K562 (cell line): ENCODE results near the gene STX12. TPM values are rescaled to one million over a fixed set of nuclear protein-coding genes. Genes with fewer than 3 reads are reported as not detected.

ENCODE experiments used
- FOS ChIP-seq: IDR thresholded peaks from 3 replicates; pipeline ENCODE4 v1.6.1; 2011; ENCODE audit not compliant: insufficient read length; ENCODE audit errors: extremely low read depth
- SMAD4 ChIP-seq: fragments of 250-450 bp; sonication (Bioruptor Pico); conservative IDR thresholded peaks from 2 replicates; pipeline ENCODE4 v1.8.0; 2021; ENCODE audit warnings: inconsistent platforms, mild to moderate bottlenecking, moderate library complexity
- SMARCB1 ChIP-seq: IDR thresholded peaks from 2 replicates; pipeline ENCODE4 v1.6.1; 2011; ENCODE audit warnings: improper control_type of control experiment, low read depth; ENCODE audit not compliant: insufficient read length
- TFAM ChIP-seq: fragments of 250-450 bp; sonication (Bioruptor Pico); conservative IDR thresholded peaks from 2 replicates; pipeline ENCODE4 v1.5.0; 2021; ENCODE audit warnings: mild to moderate bottlenecking, moderate library complexity
- TOE1 ChIP-seq, 2 experiments: fragments of 450-650 bp in 1 of 2; sonication (generic) in 1 of 2; formaldehyde crosslinking in 1 of 2; IDR thresholded peaks; 2 replicates each; pipeline versions ENCODE4 v1.7.1 to v1.8.0; 2016 to 2022; ENCODE audit warnings: borderline replicate concordance in 2 of 2, mild to moderate bottlenecking in 2 of 2, antibody characterized with exemption in 1 of 2, inconsistent platforms in 1 of 2, low read depth in 1 of 2, missing genetic modification reagents in 1 of 2, moderate library complexity in 1 of 2
- polyA plus RNA-seq, 8 experiments: library from polyadenylated mRNA; depleted of rRNA in 4 of 8; stranded (reverse) in 5 of 8; unstranded in 3 of 8; fragments of >200 nt; fragmentation: Nextera tagmentation in 2 of 8; fragmentation: Illumina TruSeq in 1 of 8; extraction: Ambion mirVana in 2 of 8; extraction: Trizol in 1 of 8; gene quantifications; 2 replicates each; pipeline versions ENCODE4 v1.2.1 to v1.2.3, GENCODE V29; 2011 to 2014; ENCODE audit warnings: inconsistent platforms in 1 of 8, missing spikeins in 1 of 8
- total RNA-seq, 7 experiments: library from RNA; depleted of rRNA in 6 of 7; stranded (reverse); fragments of >200 nt in 6 of 7; fragmentation: Illumina TruSeq in 2 of 7; extraction: Trizol in 2 of 7; gene quantifications; 2 replicates each; pipeline versions ENCODE4 v1.2.1 to v1.2.3, GENCODE V29; 2011 to 2021; ENCODE audit warnings: low replicate concordance in 1 of 7
- TF ChIP-seq, protein P1 (sequence below): sonication (generic); formaldehyde crosslinking; IDR thresholded peaks from 2 replicates; pipeline ENCODE4 v1.9.0; 2022; ENCODE audit warnings: mild to moderate bottlenecking, missing genetic modification reagents
- TF ChIP-seq, protein P2 (sequence below): fragments of 250-450 bp; sonication (Bioruptor Pico); IDR thresholded peaks from 2 replicates; pipeline ENCODE4 v1.8.0; 2022; ENCODE audit warnings: moderate library complexity, mild to moderate bottlenecking, inconsistent platforms
- TF ChIP-seq, protein P3 (sequence below): fragments of 450-650 bp; IDR thresholded peaks from one replicate; pipeline ENCODE4 v1.6.1; 2018; ENCODE audit warnings: mild to moderate bottlenecking, moderate library complexity; ENCODE audit not compliant: partially characterized antibody

Gene STX12
- total and polyA plus RNA-seq, 9 of the 15 experiments (the other 6 are each of a cell fraction or from before 2014, with no cell fraction given) = 16.9 to 31.3 (median 25.7) TPM

- TF ChIP-seq SMAD4 (CRISPR knock-in tag) (peak; percentile 90), FOS (peak; percentile 91), TFAM (CRISPR knock-in tag) (no peak), SMARCB1 (no peak), TOE1 (IDR thresholded peaks at IDR 0.05; ENCODE audit: borderline replicate concordance) (peak; percentile 67; the same call in 1 of the 2 replicates), TOE1 (CRISPR knock-in tag; IDR thresholded peaks at IDR 0.05; ENCODE audit: borderline replicate concordance, low read depth) (no peak)
- TF ChIP-seq, protein P1, sequence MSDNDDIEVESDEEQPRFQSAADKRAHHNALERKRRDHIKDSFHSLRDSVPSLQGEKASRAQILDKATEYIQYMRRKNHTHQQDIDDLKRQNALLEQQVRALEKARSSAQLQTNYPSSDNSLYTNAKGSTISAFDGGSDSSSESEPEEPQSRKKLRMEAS = peak; percentile 98
- TF ChIP-seq, protein P2, sequence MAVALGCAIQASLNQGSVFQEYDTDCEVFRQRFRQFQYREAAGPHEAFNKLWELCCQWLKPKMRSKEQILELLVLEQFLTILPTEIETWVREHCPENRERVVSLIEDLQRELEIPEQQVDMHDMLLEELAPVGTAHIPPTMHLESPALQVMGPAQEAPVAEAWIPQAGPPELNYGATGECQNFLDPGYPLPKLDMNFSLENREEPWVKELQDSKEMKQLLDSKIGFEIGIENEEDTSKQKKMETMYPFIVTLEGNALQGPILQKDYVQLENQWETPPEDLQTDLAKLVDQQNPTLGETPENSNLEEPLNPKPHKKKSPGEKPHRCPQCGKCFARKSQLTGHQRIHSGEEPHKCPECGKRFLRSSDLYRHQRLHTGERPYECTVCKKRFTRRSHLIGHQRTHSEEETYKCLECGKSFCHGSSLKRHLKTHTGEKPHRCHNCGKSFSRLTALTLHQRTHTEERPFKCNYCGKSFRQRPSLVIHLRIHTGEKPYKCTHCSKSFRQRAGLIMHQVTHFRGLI (CRISPR knock-in tag) = no peak
- TF ChIP-seq, protein P3, sequence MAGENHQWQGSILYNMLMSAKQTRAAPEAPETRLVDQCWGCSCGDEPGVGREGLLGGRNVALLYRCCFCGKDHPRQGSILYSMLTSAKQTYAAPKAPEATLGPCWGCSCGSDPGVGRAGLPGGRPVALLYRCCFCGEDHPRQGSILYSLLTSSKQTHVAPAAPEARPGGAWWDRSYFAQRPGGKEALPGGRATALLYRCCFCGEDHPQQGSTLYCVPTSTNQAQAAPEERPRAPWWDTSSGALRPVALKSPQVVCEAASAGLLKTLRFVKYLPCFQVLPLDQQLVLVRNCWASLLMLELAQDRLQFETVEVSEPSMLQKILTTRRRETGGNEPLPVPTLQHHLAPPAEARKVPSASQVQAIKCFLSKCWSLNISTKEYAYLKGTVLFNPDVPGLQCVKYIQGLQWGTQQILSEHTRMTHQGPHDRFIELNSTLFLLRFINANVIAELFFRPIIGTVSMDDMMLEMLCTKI = no peak
These were observed 47.4 kb upstream of the STX12 start, which contains the start of gene FAM76A (continued) for GRCh38 chr1:27725374-27726172.
